Tongue (tissue), 3 donors: ENCODE data around the gene NBEAL2. TPM values are rescaled to one million over a fixed set of nuclear protein-coding genes. Genes with fewer than 3 reads are reported as not detected.

ENCODE experiments used
- DNase-seq: peaks from one replicate; pipeline ENCODE4 v3.0.0-alpha.2; 2015
- small RNA-seq: library from RNA; depleted of rRNA; stranded (forward); fragments of <200 nt; gene quantifications from one replicate; pipeline ENCODE3, GENCODE V24; 2014; ENCODE audit warnings: low replicate concordance
- total RNA-seq: library from RNA; depleted of rRNA; stranded (reverse); fragments of >200 nt; gene quantifications from one replicate; pipeline ENCODE4 v1.2.3, GENCODE V29; 2014

The NBEAL2 gene
- total RNA-seq, 1 donor from 2014 or later, result 62.2 TPM

DNA sequence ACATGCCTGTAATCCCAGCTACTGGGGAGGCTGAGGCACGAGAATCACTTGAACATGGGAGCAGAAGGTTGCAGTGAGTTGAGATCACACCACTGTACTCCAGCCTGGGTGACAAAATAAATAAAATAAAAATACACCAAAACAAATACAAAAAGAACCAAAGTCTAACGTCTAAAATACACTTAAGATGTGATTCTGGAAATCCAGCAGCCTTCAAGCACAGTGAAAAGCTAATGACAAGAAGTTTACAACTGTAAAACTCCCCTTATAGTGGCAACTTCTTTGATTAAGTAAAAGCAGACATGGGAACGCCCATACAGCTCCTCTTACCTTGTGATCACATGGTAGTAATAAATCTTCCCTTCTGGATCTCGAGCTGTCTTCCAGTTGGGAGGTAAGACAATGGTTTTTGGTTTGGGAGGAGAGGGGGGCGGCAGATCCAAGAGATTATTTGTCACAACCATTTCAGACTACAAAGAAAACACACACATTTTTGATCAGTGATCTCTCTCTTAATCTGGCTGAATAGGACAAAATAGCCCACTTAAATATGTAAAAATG, 62.8 kb downstream of the NBEAL2 start:
- no peak for DNase-seq

- no peak for DNase-seq
Observed at GRCh38 chr3:47047069-47047468, 67.6 kb downstream of the NBEAL2 start.

DNA sequence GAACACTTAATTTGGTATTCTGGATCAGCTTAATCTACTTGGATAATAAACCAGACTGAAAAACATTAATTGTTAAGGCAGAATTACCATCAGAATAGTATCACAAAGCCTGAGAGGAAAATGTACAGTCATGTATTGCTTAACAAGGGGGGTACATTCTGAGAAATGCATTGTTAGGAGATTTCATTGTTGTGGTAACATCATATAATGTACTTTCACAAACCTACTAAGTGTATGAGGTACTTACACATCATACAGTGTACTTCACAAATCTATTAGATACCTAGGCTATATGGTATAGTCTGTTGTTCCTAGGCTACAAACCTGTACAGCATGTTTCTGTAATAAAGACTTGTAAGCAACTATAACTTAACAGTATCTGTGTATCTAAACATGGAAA, 68.2 kb downstream of the NBEAL2 start:
- DNase-seq, result no peak

DNA sequence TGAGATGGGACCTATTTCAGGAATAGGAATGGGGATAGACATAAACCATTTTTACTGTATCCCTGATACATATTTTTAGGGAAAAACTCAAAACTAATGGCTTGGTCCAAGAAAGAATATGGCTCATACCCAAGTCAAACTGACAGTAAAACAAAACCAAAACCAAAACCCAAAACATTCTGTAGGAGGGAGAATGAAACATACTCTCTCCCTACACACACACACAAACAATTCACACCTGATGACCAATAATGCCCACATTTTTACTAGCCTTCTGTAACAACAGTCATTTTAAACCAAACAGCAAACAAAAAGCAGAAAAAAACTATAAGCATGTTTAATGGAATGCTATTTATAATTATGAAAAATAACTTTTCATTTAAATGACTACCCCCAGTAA, 74.9 kb downstream of the NBEAL2 start:
- no peak for DNase-seq

- no peak for DNase-seq
Observed at GRCh38 chr3:47056705-47057104, 77.2 kb downstream of the NBEAL2 start.

- no peak for DNase-seq
Observed at GRCh38 chr3:47057212-47057671, 77.8 kb downstream of the NBEAL2 start.

Small RNA genes within 50 kb of the gene (small RNA-seq; reads per million reads assigned to genes)
- not detected for gene MRPL57P3

Other genes with a start within 250 kb of the NBEAL2 start
- gene MYL3, start 116.2 kb upstream of the NBEAL2 start, total RNA-seq, result 33.1 TPM
- 6.5 TPM for gene PTH1R, start 101.9 kb upstream of the NBEAL2 start, total RNA-seq
- 28.6 TPM for gene CCDC12, start 2.9 kb upstream of the NBEAL2 start, total RNA-seq
- 74.0 TPM for gene SETD2, start 184.4 kb downstream of the NBEAL2 start, total RNA-seq